A673 (cell line): ENCODE measurements around the gene ZNF778.

Experiments
- EZH2 ChIP-seq: fragments of 200-600 bp; sonication (generic); IDR thresholded peaks from 2 replicates; pipeline ENCODE4 v1.6.1; 2017; ENCODE audit warnings: borderline replicate concordance, low read depth, mild to moderate bottlenecking, mixed read lengths, antibody characterized with exemption, low read length; ENCODE audit not compliant: poor library complexity, severe bottlenecking
- TF ChIP-seq, protein P1 (sequence below): fragments of 300-800, 200-600 bp; sonication (generic); conservative IDR thresholded peaks from 2 replicates; pipeline ENCODE4 v1.5.1; 2017; ENCODE audit warnings: low read depth, mild to moderate bottlenecking, antibody characterized with exemption, low read length, moderate library complexity, mixed read lengths

DNA sequence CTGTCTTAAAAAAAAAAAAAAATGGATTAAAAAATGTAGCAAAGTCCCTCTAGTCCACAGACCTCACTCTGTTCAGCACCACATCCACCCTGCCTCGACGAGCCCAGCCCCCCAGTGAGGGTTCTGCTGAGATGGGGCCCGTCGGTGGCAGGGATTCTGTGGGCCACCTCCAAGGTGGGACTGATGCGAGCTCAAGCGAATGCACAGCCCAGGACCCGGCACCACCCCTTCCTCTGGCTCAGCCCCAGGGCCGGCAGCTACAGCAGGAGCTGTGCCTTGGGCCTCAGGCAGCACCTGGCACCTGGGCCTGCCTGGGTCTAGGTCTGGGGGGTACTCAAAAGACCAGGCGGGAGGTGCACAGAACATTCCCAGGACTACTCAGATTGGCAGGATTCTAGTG lies 59.5 kb downstream of the ZNF778 start:
- TF ChIP-seq, protein P1, sequence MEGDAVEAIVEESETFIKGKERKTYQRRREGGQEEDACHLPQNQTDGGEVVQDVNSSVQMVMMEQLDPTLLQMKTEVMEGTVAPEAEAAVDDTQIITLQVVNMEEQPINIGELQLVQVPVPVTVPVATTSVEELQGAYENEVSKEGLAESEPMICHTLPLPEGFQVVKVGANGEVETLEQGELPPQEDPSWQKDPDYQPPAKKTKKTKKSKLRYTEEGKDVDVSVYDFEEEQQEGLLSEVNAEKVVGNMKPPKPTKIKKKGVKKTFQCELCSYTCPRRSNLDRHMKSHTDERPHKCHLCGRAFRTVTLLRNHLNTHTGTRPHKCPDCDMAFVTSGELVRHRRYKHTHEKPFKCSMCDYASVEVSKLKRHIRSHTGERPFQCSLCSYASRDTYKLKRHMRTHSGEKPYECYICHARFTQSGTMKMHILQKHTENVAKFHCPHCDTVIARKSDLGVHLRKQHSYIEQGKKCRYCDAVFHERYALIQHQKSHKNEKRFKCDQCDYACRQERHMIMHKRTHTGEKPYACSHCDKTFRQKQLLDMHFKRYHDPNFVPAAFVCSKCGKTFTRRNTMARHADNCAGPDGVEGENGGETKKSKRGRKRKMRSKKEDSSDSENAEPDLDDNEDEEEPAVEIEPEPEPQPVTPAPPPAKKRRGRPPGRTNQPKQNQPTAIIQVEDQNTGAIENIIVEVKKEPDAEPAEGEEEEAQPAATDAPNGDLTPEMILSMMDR = no peak
- TF ChIP-seq EZH2 = no peak
